ENCODE results near the gene FBXW2. TPM values are rescaled to one million over a fixed set of nuclear protein-coding genes. Genes with fewer than 3 reads are reported as not detected.

Gene FBXW2
- total and polyA plus RNA-seq, 8 donors, result 47.9 to 93.4 (median 50.9) TPM

DNA sequence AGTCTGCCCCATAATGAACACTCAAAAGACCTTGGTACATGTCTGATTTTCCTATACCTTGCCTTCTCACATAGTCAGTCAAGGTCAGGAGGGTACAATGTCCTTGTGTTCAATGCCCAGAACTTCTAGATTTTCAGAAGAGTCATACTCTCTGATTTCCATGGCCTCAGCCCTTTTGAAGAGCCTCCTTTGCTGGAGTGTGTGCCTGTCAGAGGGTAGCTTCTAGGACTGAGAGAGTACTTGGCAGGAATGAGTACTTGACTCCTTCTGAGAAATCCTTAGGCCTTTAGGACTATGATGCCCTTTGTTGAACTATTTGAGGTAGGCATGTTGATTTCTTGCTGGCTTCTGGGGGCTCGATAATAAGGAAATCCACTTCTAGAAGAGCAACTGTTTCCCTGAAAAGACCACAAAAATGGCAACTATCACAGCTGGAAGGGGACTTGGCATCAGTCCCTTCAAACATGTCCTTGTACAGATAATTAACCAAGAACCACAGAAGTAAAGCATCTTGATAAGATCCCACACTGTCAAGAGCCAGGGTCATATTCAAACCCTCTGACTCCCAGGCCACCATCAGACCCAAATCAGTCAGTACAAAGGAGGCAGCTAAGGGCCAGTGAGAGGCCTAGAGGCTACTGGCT, 68.3 kb downstream of the FBXW2 start:
- Histone ChIP-seq H3K27ac (peak overlapping the region in 1 of 2 donors; percentile 58), H3K4me3 (no peak overlapping the region), H3K36me3 (no peaks in the 10 kb centered on the region), H3K9me3 (no peaks in the 10 kb centered on the region), H3K4me1 (peaks cover 0 to 15% of the 10 kb centered on the region in 2 donors), H3K27me3 (no peaks in the 10 kb centered on the region)
- intact Hi-C loops (cut with DNase I), result no loop called here
- peak; percentile 80 for ATAC-seq
- TF ChIP-seq, protein P1, sequence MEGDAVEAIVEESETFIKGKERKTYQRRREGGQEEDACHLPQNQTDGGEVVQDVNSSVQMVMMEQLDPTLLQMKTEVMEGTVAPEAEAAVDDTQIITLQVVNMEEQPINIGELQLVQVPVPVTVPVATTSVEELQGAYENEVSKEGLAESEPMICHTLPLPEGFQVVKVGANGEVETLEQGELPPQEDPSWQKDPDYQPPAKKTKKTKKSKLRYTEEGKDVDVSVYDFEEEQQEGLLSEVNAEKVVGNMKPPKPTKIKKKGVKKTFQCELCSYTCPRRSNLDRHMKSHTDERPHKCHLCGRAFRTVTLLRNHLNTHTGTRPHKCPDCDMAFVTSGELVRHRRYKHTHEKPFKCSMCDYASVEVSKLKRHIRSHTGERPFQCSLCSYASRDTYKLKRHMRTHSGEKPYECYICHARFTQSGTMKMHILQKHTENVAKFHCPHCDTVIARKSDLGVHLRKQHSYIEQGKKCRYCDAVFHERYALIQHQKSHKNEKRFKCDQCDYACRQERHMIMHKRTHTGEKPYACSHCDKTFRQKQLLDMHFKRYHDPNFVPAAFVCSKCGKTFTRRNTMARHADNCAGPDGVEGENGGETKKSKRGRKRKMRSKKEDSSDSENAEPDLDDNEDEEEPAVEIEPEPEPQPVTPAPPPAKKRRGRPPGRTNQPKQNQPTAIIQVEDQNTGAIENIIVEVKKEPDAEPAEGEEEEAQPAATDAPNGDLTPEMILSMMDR (IDR thresholded peaks at IDR 0.05), result no peak
- no peak for DNase-seq

DNA sequence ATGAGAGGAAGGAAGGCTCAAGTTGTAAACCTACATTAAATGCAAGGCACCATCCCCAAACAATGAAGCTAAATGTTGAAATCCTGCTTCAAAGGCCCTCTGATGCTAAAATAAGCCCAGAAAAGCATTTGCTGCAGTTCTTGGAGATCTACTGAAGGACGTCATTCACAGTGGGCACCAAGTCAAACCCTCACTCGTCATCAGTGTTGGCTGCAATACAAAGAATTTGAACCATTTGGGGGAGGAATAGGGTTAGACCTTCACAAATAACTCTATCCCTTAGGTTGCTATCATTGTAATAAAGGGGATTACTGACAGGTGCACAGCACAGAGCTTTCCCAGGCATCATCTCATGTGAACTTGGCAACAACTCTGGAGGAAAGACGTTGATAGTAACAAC, 69.7 kb downstream of the FBXW2 start:
- Histone ChIP-seq H3K36me3 (no peaks in the 10 kb centered on the region), H3K4me1 (peaks cover 0 to 2% of the 10 kb centered on the region in 2 donors), H3K27ac (peak overlapping the region in 1 of 2 donors; percentile 58), H3K9me3 (no peaks in the 10 kb centered on the region), H3K27me3 (no peaks in the 10 kb centered on the region), H3K4me3 (no peak overlapping the region)
- intact Hi-C loops (cut with DNase I), result no loop called here
- DNase-seq, result no peak
- TF ChIP-seq, protein P1 (IDR thresholded peaks at IDR 0.05), result no peak
- ATAC-seq, result peak; percentile 66

DNA sequence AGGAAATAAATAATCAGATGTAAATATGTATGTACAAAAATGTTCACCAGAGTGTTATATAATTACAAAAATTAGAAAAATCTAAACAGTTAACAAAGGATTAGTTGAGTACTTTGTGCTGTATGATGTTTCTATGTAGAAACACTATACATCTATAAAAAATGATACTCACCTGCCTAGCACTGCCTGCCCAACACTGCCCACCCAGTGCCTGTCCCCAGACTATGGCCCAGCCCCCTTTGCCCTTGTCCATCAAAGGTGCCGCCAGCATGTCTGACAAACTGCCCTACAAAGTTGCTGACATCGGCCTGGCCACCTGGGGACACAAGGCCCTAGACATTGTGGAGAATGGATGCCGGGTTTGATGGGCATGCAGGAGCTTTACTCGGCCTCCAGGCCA, 72.8 kb downstream of the FBXW2 start:
- Histone ChIP-seq H3K27me3 (no peaks in the 10 kb centered on the region), H3K4me1 (peaks cover 2 to 3% of the 10 kb centered on the region in 2 donors), H3K4me3 (no peak overlapping the region), H3K27ac (no peak overlapping the region), H3K9me3 (no peaks in the 10 kb centered on the region), H3K36me3 (no peaks in the 10 kb centered on the region)
- ATAC-seq, result no peak
- TF ChIP-seq, protein P1 (IDR thresholded peaks at IDR 0.05), result no peak
- intact Hi-C loops (cut with DNase I), result no loop called here
- DNase-seq, result no peak

DNA sequence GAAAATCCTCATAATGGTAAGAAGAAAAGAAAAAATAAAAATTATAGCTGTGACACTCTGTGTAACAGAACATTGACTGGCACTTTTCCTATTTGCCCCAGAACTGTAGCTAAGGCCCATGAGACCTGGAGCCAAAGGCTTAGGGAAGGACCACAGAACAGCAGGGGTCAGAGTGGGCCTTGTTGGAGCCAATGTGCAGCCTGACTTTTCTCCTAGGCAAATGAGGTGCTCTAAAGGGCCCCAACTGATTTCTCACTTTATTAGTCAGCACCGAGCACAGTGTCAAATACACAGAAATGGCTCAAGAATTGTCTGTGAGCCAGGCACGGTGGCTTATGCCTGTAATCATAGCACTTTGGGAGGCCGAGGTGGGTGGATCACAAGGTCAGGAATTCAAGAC, 74.9 kb downstream of the FBXW2 start:
- ATAC-seq, result no peak
- intact Hi-C loops (cut with DNase I), result no loop called here
- Histone ChIP-seq H3K4me1 (peaks cover 9 to 11% of the 10 kb centered on the region in 2 donors), H3K4me3 (no peak overlapping the region), H3K27ac (no peak overlapping the region), H3K9me3 (no peaks in the 10 kb centered on the region), H3K27me3 (no peaks in the 10 kb centered on the region), H3K36me3 (no peaks in the 10 kb centered on the region)
- TF ChIP-seq, protein P1 (IDR thresholded peaks at IDR 0.05), result no peak
- no peak for DNase-seq

DNA sequence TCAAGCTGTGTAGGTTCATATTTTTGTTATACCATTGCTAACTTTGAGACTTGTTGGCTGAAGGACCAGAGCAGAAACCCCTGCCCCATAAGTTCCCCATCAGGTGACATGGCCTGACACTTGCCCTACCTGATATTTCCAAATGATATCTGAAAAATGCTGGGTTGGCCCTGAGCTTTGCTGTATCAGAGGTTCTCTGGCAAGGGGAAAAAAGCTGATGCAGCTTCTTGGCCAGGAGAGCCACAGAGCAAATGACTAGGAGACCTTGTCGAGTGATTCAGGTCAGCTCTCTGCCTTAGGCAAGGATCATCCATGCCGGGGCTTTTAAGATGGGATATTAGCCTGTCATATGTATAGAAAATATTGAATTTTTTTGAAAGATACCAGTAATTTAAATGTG, 76.0 kb downstream of the FBXW2 start:
- Histone ChIP-seq H3K4me3 (no peak overlapping the region), H3K4me1 (peaks cover 9 to 17% of the 10 kb centered on the region in 2 donors), H3K27me3 (no peaks in the 10 kb centered on the region), H3K9me3 (no peaks in the 10 kb centered on the region), H3K27ac (no peak overlapping the region), H3K36me3 (no peaks in the 10 kb centered on the region)
- no peak for DNase-seq
- no peak for ATAC-seq
- TF ChIP-seq, protein P1 (IDR thresholded peaks at IDR 0.05), result no peak
- intact Hi-C loops (cut with DNase I), result no loop called here

Data from left lung (tissue), 10 donors.